Measurements from ENCODE around the gene NDST1.
A peak's percentile ranks its signal among the peaks of the same experiment; 100 is the strongest.

Gene NDST1

GRCh38 chr5:150585781-150586341, 77.9 kb downstream of the NDST1 start:
- no peak for DNase-seq

GRCh38 chr5:150587016-150587415, 79.1 kb downstream of the NDST1 start:
- no peak for DNase-seq

GRCh38 chr5:150587856-150588595, 80.1 kb downstream of the NDST1 start:
- no peak for DNase-seq

- no peak for DNase-seq
These were observed 80.6 kb downstream of the NDST1 start for GRCh38 chr5:150588596-150588890.

GRCh38 chr5:150589862-150590601, 82.1 kb downstream of the NDST1 start:
- DNase-seq = peak in 5 of 56 donors; percentile 7 to 14 (median 8)

GRCh38 chr5:150590979-150591695, 83.2 kb downstream of the NDST1 start:
- DNase-seq = peak in 9 of 56 donors; percentile 15 to 44 (median 31)

GRCh38 chr5:150593593-150593992, 85.7 kb downstream of the NDST1 start:
- no peak for DNase-seq

GRCh38 chr5:150593996-150594395, 86.1 kb downstream of the NDST1 start:
- DNase-seq = peak in 17 of 56 donors; percentile 9 to 49 (median 31)

GRCh38 chr5:150595466-150596031, 87.6 kb downstream of the NDST1 start:
- DNase-seq = no peak

- DNase-seq = no peak
These were observed 88.4 kb downstream of the NDST1 start for GRCh38 chr5:150596313-150596712.

- DNase-seq = no peak
These were observed 88.9 kb downstream of the NDST1 start for GRCh38 chr5:150596826-150597225.

GRCh38 chr5:150598006-150598405, 90.1 kb downstream of the NDST1 start:
- DNase-seq = no peak

- DNase-seq = no peak
These were observed 90.9 kb downstream of the NDST1 start for GRCh38 chr5:150598821-150599273.

- DNase-seq = no peak
These were observed 91.3 kb downstream of the NDST1 start for GRCh38 chr5:150599281-150599680.

- peak in 18 of 56 donors; percentile 17 to 70 (median 49) for DNase-seq
These were observed 92.1 kb downstream of the NDST1 start for GRCh38 chr5:150599917-150600511.

GRCh38 chr5:150600616-150601490, 92.9 kb downstream of the NDST1 start:
- DNase-seq = no peak

GRCh38 chr5:150601491-150602345, 93.8 kb downstream of the NDST1 start:
- DNase-seq = no peak

GRCh38 chr5:150603052-150603451, 95.1 kb downstream of the NDST1 start:
- no peak for DNase-seq

GRCh38 chr5:150603491-150603890, 95.6 kb downstream of the NDST1 start:
- DNase-seq = no peak

Data from amygdala (tissue), 56 donors.